Measurements from ENCODE around the gene PLCB3.
"Not testable (repeated sequence)": the region's sequence is repeated elsewhere in the genome, so short reads cannot be mapped to it uniquely, and the experiment has no call there.

The PLCB3 gene

GRCh38 chr11:64238076-64238475 is 13.3 kb upstream of the PLCB3 start:
- DNase-seq, result no peak

DNA sequence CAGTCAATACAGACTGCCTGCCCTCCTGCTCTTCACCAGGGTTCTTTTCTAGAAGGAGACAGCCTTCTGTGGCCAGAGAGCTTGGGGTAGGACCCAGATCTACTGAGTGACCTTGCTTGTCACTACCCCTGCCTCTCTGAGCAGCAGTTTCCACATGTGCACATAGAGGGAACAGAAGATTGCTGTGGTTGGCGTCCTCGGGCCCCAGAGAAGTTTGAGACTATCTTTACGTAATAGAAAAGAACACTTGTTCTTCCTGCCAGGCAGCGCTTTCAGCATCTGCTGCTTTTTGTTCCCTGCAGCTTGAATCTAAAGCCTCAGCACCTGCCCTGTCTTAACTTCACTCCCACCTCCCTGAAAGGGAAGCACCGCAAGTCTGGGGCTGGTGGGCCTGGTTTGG is 12.3 kb upstream of the PLCB3 start:
- DNase-seq, result no peak

DNA sequence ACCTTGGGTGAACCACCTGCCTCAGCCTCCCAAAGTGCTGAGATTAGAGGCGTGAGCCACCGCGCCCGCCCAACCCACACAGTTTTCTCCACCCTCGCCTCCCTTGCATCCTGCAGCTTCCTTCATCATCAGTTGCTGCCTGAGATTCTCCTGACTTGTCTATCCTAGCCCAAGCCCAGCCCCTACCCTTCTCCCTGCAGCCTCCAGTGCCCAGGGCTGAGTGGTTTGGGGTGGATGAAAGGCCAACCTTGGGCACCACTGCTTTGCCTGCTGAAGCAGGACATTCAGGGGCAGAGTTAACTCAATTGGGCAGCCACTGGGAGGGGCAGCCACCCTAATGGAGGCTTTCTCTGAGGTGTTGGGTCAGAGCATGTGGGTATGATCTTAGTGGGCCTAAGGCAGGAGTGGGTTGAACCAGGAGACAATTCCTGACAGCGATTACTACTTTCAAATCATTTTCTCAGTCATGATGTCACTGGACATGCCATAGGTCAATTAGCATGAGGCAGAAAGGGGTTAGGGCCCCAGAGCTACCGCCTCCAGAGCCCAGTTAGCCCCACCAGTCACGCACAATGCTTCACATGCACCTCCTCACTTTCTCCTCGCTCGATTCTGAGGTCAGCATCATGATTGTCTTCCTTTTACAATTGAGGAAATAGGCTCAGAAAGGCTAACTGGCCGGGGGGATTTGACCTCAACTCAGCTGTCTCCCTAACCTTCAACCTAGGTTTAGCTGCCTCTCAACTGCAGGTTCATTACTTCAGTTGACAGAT is 11.5 kb upstream of the PLCB3 start:
- no peak for DNase-seq

GRCh38 chr11:64240435-64241240 is 10.7 kb upstream of the PLCB3 start, which contains the start of gene FKBP2:
TSS of gene FKBP2 (plus strand) at chr11:64241095. CDS start at chr11:64242388, 1,293 bp downstream.
- peak; percentile 96 for DNase-seq

DNA sequence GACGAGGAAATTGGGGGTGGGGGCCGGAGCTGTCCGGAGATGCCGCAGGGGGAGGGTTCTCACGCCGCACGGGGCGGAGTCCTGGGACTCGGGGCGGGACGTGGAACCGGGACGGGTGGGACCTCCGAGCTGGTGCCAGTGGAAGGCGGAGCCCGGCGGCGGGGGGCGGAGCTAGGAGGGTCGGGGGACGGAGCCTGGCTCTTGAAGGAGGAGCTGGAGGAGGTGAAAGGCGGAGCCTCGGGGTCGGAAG is 10.2 kb upstream of the PLCB3 start:
- peak; percentile 99 for DNase-seq

- no peak for DNase-seq
Measured at GRCh38 chr11:64241491-64242374, 9.6 kb upstream of the PLCB3 start.

GRCh38 chr11:64243236-64243854 is 8.0 kb upstream of the PLCB3 start:
- no peak for DNase-seq

GRCh38 chr11:64244107-64244506 is 7.2 kb upstream of the PLCB3 start:
- DNase-seq, result no peak

- DNase-seq, result no peak
Measured at GRCh38 chr11:64244966-64245365, 6.4 kb upstream of the PLCB3 start.

- DNase-seq, result no peak
Measured at GRCh38 chr11:64245401-64245796, 5.9 kb upstream of the PLCB3 start.

DNA sequence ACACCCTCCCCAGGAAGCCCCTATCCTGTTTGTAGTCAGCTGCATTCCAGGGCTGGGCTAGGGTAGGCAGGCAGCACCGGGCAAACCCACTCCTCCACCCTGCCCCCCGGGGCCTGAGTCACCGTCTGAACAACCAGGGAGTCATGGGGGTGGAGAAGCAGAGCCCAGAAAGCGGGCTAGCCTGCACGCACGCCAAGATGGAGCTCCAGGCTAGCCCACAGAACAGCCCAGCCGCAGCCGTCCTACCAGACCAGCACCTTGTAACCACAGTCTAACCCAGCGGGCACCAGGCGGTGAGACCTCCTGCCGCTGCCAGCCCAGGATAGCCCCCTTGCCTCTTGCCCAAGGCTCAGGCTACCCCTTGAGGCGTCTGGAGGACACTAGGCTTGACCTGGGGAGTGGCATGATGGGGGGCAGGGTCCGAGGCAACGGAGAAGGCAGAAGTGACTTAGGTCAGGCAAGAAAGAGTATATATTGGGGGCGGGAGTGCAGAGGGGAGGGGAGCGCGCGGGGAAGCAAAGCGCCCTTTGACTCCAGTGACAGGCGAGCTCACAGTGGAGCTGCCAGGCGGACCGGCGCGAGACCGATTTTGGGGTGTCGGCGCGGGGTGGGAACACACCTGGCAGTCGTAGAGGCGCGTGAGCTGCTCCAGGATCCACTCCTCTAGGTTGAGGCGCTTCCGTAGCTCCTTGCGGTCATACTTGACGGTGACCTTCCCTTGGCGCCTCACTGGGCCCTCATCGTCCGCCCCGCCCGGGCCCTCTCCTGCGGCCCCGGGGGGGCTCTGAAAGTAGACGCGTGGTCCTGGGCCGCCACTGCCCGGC is 5.3 kb upstream of the PLCB3 start:
- no peak for DNase-seq

DNA sequence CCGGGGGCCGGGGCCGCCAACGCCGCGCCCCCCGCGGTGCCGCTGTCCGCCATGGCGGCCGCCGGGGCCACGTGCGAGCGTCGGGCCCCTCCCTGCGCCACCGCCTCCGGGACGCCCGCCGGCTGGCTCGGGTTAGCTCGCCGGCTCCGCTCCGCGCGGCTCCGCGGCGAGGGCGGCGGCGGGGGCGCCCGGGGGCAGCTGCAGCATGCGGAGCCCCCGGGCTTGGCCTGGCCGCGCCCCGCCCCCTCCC is 4.8 kb upstream of the PLCB3 start:
- DNase-seq, result not testable (repeated sequence)

DNA sequence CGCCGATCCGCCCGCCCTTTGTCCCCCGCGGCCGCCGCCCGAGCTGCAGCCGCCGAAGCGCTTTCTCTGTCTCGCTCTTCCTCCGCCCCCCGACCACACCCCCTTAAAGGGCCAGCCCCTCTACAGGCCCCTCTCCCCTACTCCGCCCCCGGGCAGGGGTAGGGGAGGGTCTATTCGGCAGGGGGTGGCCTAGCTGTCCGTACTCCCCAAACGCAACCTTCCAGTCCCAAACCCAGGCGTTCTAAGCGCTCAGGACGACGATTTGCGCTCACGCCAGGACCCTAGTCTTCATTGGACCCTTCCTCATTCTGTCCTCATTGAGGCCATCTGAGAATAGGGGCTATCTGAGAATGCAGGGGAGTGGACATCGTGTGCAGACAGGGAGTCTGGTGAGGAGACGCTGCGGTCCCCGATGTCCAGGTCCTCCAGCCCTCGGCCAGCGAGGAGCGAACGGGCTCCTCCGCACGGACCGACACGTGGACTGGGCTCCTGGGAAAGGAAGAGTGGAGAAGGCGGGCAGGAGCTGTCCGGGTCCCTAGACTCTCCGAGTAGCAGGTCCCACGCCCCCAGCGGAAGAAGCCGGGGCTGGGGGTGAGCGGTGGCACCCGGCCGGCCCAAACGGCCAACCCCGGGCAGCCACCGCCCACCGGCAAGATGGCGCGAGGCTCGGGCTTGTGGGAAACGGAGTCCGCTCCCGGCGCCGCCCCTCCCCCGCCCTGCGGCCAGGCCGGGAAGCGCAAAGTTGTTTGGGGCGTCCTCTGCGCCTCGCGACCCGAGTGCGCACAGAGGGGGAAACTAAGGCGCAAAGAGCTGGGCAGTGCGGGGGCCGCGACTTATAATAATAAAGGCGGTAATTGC is 4.2 kb upstream of the PLCB3 start, which contains the start of gene PPP1R14B:
Gene PPP1R14B, minus strand, starts transcription at position 73 of the 858 bp plus-strand sequence. CDS start 270 bp downstream, outside the sequence.
- peak; percentile 77 for DNase-seq

GRCh38 chr11:64247729-64248531 is 3.4 kb upstream of the PLCB3 start:
- DNase-seq, result no peak

DNA sequence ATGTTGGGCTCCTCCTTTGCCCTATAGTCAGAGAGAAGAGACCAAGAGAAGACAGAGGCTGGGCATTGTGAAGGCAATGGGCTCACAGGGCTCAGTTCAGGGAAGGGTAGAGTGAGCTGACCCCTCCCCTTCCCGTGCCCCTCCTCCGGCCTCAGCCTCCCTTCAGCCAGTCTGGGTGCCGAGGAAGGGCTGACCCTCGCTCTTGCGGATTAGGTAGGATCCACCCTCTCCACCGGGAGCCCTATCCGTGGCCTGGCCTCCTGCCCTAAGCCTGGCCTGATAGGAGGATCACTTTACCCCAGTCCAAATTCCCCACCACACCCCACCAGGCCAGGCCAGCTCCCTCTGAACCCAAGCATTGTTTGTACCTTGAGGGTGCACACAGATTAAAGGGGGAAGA is 2.8 kb upstream of the PLCB3 start:
- no peak for DNase-seq

DNA sequence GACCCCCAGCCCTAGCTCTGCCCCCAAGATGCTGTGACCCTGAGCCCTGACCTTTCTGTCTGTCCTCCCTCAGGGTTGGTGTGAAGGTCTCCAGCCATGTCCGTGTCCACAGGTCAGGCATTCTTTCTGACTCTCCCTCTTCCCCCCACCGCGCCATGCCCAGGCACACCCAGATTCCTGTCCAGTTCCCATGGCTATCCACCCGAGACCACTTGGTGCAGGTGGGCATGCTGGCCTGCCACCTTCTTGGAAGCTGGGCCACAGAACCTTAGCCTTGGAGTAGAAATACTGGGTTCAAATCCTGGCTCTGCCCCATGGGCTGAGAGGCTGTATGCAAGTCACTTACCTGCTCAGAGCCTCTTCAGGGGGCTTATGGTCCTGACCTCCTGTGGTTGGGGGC is 2.3 kb upstream of the PLCB3 start:
- DNase-seq, result no peak

DNA sequence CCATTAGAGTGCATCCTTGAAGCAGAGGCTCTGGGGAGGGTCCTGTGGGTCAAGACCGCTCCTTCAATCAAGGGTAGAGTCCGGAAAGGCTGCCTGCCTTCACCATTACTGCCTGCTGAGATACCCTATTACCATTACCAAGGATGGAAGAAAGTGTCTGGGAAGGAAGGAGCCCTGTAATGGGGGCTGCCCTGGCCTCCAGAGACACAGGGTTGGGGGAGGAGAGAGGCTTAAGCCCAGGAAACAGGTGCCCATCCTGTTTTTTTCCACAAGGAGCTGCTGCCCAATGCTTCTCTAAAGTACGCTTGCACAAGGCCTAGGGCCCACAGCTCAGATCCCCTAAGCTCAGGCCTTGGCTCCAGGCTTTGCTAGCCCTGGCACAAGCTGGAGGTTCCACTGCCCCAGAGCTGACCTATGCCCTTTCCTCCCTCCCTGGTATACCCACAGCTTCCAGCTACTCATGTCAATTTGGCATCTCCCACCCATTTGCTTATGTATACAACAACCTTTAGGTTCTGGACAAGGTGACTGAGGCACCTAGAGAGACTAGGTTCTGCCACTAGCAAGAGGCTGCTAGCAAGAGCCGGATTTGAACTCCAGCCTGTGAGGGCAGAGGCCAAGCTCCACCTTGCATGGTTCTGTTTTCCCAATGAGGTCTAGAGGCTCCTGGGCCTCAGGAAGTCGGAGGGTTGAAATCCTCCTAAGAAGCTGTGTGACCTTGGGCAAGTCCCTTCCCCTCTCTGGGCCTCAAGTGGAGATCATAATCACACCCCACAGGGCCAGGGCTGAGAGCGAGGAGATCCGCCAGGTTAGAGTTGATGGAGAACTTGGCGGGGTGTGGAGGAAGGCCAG is 1.5 kb upstream of the PLCB3 start:
- DNase-seq, result no peak

DNA sequence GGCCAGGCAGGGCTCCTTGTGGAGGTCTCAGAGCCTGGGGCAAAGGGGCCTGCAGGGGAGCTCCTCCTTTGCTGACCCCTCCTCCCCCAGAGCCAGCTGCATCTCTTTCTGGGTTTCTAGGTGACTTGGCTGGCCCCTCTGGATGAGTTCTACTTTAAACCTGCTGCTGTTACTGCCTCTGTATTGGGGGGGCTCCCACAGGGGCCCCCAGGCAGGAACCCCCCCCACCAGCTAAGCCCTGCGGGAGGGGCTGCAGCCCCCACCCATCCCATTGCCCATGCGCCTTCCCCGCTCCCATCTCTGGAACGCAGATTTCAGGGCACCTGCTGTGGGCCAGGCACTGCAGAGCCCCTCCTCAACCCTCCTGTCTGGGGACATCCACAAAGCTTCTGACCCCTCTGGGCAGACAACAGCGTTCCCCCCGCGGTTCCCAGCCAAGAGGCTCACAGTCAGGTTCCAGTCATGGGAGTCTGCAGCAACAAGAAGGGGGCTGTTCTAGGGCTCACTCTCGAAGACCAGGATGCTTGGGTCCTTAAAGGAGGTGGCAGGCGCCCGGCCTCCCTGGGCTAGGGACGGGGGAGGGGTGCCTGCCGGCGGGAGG is 815 bp upstream of the PLCB3 start:
- DNase-seq, result no peak

DNA sequence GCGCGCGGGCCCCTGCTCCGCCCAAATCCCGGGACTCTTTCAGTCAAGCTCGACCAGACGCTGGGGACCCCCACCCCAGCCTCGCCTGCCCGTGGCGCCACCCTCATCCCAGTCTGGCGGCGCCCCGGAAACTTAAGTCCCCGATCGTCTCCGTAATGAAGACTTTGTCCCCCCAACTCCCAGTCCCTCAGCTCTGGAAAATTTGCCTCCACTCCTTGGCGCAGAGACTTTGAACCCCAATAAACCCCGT is 348 bp downstream of the PLCB3 start:
- DNase-seq, result no peak

Measured in midbrain (tissue), 1 donor.